ENCODE data around the gene ERO1A.
A peak's percentile ranks its signal among the peaks of the same experiment; 100 is the strongest.
"Not testable (repeated sequence)": the region's sequence is repeated elsewhere in the genome, so short reads cannot be mapped to it uniquely, and the experiment has no call there.

ERO1A gene, protein sequence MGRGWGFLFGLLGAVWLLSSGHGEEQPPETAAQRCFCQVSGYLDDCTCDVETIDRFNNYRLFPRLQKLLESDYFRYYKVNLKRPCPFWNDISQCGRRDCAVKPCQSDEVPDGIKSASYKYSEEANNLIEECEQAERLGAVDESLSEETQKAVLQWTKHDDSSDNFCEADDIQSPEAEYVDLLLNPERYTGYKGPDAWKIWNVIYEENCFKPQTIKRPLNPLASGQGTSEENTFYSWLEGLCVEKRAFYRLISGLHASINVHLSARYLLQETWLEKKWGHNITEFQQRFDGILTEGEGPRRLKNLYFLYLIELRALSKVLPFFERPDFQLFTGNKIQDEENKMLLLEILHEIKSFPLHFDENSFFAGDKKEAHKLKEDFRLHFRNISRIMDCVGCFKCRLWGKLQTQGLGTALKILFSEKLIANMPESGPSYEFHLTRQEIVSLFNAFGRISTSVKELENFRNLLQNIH

DNA sequence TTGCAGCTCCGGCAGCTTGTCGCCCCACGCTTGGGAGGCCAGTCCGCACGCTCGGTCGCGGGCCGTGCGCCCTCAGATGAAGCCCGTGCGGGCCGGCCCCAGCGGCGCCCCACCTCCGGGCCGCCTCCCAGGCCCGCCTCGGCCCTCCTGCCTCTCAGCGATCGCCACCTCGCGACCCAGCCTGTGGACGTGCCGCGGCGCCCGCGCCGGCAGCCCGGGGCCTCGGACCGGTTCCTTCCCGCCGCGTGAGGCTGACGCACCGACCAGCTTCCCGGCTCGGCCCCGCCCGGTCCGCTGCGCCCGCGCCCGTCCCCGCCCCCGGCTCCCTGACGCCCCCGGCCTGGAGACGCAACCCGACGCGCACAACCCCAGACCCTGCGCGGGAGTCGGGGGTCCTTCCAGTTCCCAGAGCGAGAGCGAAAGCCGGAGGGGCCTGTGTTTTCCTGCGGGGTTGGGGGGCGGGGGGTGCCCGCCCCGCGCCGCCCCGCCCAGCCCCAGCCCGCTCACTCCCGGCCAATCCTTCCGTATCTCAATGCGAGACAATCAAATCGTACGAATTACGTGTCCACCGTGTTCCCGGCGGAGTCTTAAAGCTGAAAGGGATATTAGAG, at the start of gene ERO1A:
TSS of gene ERO1A (minus strand) at position 78 of the 611 bp plus-strand sequence. CDS start at position 1, 77 bp downstream.
- peak; percentile 12 to 88 (median 74) for DNase-seq
- intact Hi-C loops (cut with DNase I), result no loop called here

DNA sequence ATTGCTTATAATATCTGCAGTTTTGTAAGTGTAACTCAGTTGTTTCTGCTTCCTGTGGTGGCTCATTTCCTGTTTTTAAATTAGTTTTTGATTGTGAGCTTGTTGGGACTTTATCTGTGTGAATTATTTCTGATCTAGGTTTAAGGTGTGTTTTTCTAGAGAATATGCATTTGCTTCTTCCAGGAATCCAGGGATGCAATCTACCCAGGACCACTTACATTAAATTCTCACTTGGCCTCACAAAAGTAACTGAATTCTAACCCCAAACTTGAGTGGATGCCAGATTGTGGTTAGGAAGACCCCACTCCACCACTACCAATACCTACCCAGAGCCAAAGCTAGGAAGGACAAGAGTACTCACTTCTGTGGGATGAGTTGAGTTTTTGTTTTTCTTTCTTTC, 46.5 kb upstream of the ERO1A start:
- no peak for DNase-seq
- intact Hi-C loops (cut with DNase I), result no loop called here

DNA sequence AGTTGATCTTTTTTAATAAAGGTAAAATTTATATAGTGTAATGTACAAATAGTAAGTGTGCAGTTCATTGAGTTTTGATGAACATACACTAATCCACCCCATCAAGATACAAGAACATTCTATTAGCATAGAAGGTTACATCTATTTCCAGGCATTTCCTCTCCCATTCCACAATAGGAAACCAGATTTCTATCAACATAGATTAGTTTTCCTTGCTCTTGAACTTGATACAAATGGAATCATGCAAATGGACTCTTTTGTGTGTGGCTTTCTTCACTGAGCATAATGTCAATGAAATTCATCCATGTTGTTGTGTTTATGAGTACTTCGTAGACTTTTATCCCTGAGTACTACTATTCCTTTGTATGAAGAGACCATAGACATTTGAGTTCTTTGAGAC, 45.4 kb upstream of the ERO1A start:
- intact Hi-C loops (cut with DNase I), result no loop called here
- DNase-seq, result no peak

DNA sequence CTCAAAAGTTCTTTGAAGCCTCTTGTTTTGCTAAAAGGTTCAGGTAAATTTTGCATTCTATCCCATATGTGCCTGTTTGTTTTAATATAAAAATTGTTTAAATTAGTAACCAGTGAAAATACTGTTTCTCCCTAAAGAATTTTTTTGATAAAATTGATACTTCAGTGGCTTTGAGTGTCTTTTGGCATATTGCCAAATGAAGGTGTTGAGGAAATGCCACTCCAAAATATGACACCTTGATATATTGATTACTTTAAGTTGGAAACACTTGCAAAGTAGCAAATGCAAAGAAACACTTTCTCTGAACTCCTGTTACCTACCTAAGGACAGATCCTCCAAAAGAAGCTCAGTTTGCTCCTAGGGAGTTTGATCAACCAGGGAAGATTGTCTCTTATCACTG, 43.1 kb upstream of the ERO1A start:
- DNase-seq, result no peak
- intact Hi-C loops (cut with DNase I), result no loop called here

- DNase-seq, result no peak
- intact Hi-C loops (cut with DNase I), result no loop called here
Observed at GRCh38 chr14:52735921-52736489, 40.6 kb upstream of the ERO1A start.

DNA sequence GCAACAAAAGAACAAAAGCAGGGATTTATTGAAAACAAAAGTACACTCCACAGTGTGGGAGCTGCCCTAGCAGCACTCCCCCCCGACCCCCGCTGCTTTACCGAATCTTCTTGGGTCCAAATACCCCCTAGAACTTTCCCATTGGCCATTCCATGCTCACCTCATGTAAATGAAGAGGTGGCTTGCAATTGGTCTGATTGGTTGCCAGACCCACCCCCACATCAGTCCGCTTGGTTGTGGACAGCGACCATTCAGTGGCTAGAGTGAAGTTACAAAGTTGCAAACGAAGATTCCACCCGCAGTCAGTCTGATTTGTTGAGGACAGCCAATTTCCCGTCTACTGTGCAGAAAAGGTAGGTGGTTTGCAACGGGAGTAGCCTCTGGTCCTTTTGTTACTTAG, 38.5 kb upstream of the ERO1A start:
- no peak for DNase-seq
- intact Hi-C loops (cut with DNase I), result no loop called here

- DNase-seq, result peak in 1 of 42 donors; percentile 4
- intact Hi-C loops (cut with DNase I), result no loop called here
Observed at GRCh38 chr14:52730709-52731111, 35.4 kb upstream of the ERO1A start.

DNA sequence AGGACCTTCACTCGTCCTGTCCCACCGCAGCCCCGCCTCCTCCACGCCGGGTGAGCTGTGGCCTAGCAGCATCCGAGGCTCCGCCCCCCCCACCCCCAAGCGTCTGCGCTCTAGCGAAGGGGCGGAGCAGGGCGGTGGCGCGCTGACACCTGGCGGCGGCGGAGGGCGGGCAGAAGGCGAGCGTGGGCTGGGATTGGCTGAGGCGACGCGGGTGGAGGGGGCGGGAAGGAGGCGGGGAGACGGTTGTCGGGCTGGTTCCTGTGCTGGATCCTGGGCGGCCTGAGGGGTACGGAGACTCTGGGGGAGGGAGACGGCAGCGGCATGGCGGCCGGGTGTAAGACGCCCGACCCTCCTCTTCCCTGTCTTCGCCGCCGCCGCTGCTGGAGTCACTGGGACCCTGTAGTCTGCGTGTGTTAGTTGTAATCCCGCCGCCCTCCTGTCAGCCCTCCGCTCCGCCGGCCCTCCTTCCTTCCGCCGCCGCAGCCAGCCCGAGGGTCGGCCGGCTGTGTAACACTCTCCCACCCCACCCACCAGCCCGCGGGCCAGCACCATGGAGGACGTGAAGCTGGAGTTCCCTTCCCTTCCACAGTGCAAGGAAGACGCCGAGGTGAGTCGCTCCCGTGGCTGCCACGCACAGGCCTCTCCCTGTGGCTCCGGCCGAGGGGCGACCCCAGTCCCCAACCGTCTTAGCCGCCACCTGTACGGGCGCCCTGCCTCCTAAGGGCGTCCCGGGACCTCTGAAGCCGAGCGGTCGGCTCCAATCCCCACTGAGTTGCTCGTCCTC, 34.8 kb upstream of the ERO1A start, which contains the start of gene STYX:
TSS of gene STYX (plus strand) at position 242 of the 784 bp plus-strand sequence. CDS start at position 551, 309 bp downstream.
- intact Hi-C loops (cut with DNase I), result no loop called here
- DNase-seq, result peak; percentile 90 to 98 (median 97)

DNA sequence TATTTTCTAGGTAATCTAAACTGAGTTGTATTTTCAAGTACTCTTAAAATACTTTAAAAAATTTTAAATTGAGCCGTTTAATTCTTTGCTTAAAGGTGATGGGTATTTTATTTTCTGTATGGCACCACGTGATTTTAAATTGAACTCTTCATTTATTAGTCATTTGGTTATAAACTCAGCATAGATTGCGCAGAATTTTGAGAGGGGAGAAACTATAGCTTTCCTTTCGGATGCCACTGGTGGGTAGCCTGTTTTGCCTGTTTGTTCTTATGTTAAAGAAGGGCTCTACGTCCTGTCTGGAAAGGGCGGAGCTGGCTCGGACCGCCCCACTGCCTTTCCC, 34.2 kb upstream of the ERO1A start:
- intact Hi-C loops (cut with DNase I), result no loop called here
- DNase-seq, result no peak

DNA sequence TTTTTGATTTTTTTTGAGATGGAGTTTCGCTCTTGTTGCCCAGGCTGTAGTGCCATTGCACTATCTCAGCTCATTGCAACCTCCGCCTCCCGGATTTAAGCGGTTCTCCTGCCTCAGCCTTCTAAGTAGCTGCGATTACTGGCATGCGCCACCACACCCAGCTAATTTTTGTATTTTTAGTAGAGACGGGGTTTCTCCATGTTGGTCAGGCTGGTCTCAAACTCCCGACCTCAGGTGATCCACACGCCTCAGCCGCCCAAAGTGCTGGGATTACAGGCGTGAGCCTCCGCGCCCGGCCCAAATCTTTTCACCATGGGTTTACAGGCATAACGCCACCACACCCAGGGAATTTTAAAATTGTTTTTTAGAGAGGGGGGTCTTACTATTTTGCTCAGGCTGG, 33.7 kb upstream of the ERO1A start:
- peak in 1 of 42 donors; percentile 11 for DNase-seq
- intact Hi-C loops (cut with DNase I), result not testable (repeated sequence)

DNA sequence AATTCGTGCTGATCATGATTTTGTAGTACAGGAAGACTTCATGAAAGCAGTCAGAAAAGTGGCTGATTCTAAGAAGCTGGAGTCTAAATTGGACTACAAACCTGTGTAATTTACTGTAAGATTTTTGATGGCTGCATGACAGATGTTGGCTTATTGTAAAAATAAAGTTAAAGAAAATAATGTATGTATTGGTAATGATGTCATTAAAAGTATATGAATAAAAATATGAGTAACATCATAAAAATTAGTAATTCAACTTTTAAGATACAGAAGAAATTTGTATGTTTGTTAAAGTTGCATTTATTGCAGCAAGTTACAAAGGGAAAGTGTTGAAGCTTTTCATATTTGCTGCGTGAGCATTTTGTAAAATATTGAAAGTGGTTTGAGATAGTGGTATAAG, 32.2 kb upstream of the ERO1A start:
- DNase-seq; intact Hi-C loops (cut with DNase I): not testable (repeated sequence)

GRCh38 chr14:52724360-52724644, 28.9 kb upstream of the ERO1A start:
- intact Hi-C loops (cut with DNase I), result no loop called here
- no peak for DNase-seq

- intact Hi-C loops (cut with DNase I), result no loop called here
- DNase-seq, result no peak
Observed at GRCh38 chr14:52723514-52724359, 28.4 kb upstream of the ERO1A start.

DNA sequence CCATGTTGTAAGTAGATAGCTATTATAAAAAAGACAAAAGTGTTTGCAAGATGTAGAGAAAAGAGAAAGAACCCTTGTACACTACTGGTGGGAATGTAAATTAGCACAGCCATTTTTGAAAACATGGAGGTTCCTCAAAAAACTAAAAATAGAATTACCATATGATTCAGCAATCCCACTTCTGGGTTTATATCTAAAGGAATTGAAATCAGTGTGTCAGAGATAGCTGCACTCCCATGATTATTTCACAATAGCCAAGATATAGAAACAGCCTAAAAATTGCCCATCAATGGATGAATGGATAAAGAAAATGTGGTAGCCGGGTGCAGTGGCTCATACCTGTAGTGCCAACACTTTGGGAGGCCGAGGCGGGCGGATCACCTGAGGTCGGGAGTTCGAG, 20.8 kb upstream of the ERO1A start:
- DNase-seq, result no peak

DNA sequence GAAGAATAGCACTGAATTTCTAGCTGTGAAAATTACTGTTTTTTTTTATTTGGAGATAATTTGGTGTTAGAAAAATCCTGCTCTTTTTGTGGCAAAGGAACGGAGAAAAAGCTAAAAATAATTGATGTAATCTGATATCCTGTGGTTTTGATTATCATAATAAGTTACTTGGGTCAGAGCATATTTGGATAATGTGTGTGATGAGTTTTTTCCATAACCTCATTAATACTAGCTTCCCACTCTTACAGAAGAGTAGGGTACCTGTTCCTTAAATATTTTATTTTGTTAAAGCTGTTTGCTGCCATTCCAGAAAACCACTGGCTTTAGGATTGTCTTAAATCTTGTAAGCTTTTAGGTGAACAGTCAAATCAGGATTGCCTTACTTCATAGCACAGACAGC, 16.3 kb upstream of the ERO1A start:
- DNase-seq, result no peak

More for the DNA sequence above, 20.8 kb upstream of the ERO1A start:
- intact Hi-C loops (cut with DNase I), result no loop called here

DNA sequence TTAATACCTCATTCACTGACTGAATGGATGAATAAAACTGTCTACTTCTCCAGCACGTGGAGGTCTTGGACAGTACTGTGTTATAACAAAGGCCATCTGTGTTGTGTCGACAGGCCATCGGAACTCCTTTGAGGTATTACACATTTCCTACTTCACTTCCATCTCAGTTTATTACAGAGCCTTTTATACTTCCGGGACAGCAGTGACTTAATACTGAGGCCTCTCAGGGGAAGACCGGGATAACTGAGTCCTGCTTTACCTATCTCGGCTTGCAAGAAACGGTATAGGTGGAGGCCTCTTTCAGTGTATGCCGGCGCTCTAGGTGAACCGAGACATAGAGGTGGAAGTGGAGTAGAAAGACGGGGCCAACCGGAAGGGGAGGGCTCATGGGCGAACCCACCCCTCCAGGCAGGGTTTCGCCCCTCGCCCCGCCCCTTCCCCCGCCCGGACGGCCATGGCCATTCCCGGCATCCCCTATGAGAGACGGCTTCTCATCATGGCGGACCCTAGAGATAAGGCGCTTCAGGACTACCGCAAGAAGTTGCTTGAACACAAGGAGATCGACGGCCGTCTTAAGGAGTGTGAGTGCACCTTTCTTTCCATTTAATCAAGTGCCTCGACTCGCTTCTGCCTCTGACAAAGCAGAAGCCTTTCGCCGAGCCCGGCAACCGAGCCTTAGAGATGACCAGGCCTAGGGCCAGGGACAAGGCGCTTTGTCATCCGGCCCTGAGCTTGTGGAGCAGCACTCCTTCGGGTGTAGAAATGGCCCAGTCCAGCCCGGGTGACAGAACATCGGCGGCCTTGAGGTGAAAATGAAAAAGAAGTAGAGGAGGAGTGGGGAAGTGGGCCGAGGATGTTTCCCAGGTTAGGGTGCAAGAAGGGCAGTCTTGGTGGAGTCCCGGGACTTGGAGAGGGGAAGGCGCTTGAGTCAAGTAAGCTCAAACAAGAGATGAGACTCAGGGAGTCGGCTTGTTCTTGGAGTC, 11.7 kb upstream of the ERO1A start, which contains the start of gene PSMC6:
TSS of gene PSMC6 (plus strand) at position 477 of the 983 bp plus-strand sequence. CDS start at position 497, 20 bp downstream.
- intact Hi-C loops (cut with DNase I), result loop anchor here (10.0 kb wide), 1 partner anchor 88 kb away; the partner anchor contains the start of gene GNPNAT1
- DNase-seq, result peak; percentile 89 to 99 (median 96)

More for the DNA sequence above, 16.3 kb upstream of the ERO1A start:
- intact Hi-C loops (cut with DNase I), result no loop called here

DNA sequence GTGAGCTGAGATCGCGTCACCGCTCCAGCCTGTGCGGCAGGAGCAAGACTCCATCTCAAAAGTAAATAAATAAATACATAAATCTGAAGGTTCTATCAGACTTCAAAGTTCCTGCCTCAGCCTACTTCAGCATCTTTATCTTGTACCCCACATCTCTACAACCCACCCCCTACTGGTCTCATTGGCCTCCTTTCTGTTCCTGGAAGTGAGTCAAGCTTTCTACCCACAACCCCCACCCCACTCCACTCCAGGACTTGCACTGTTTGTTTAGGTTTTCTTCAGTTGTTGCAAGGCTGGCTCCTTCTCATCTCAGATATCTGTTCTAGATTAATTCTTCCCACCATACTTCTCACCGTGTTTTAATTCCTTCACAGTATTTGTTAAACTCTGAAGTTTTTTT, 10.9 kb upstream of the ERO1A start:
- intact Hi-C loops (cut with DNase I), result loop anchor here (10.0 kb wide), 1 partner anchor 89 kb away; the partner anchor contains the start of gene GNPNAT1
- DNase-seq, result no peak

Measured in head of caudate nucleus (tissue), 42 donors.